HFFc6 (cell line): ENCODE results near the gene DTX1. TPM values are rescaled to one million over a fixed set of nuclear protein-coding genes. Genes with fewer than 3 reads are reported as not detected.

Experiments
- DNase-seq: peaks from one replicate; pipeline ENCODE4 v3.0.0-alpha.2; 2018
- H3K27ac Mint-ChIP-seq: 2 replicates; pipeline ENCODE4 v1.8.0; 2020; ENCODE audit warnings: mild to moderate bottlenecking, mixed read lengths
- H3K27me3 Mint-ChIP-seq: 2 replicates; pipeline ENCODE4 v1.8.0; 2021; ENCODE audit warnings: mild to moderate bottlenecking, moderate library complexity, mixed read lengths; ENCODE audit not compliant: insufficient read depth
- H3K36me3 Mint-ChIP-seq: 2 replicates; pipeline ENCODE4 v1.8.0; 2021; ENCODE audit warnings: low read depth, mixed read lengths
- H3K4me1 Mint-ChIP-seq: 2 replicates; pipeline ENCODE4 v1.8.0; 2020; ENCODE audit warnings: low read depth, mixed read lengths
- H3K4me3 Mint-ChIP-seq: 2 replicates; pipeline ENCODE4 v1.8.0; 2020; ENCODE audit warnings: mild to moderate bottlenecking, moderate library complexity, mixed read lengths
- H3K9me3 Mint-ChIP-seq: 2 replicates; pipeline ENCODE4 v1.8.0; 2020; ENCODE audit warnings: mild to moderate bottlenecking, mixed read lengths
- total RNA-seq, 6 experiments: library from RNA; stranded (reverse); fragmentation: NEBNext Ultra II Directional; extraction: Animal tissue kit (Norgen Biotek cat#: 25700); gene quantifications; 2 replicates in 1 of 6; 3 replicates in 5 of 6; pipeline ENCODE4 v1.2.3, GENCODE V29; 2021
- TF ChIP-seq, protein P1 (sequence below): fragments of 200-600 bp; sonication (generic); IDR thresholded peaks from 2 replicates; pipeline ENCODE4 v1.5.0; 2021; ENCODE audit warnings: antibody characterized with exemption, mild to moderate bottlenecking

The DTX1 gene
- total RNA-seq, 6 experiments from 2014 or later, result not detected

DNA sequence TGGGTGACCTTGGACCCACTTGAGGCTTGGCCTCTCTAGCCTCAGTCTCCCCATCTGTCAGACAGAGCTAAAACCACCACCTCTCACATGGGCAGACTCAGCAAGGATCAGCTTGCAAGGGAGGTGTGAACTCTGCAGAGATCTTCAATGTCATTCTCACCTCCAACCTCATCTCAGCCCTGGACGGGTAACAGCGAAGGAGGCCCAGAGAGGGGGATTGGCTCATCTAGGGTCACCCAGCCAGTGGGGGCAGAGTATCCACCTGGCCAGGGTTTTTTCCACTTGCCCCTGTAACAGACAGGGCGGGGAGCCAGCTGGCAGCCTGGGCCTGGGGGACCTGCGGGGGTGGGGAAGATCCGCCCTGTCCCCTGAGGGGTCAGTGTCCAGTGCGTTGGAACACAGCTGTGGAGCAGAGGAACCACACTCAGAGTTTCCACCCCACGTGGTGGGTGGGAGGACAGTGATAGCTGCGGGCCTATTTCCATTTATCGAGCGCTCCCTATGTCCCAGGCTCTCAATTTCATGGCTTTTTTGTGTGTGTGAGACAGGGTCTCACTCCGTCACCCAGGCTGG lies 27.4 kb downstream of the DTX1 start:
- TF ChIP-seq, protein P1, sequence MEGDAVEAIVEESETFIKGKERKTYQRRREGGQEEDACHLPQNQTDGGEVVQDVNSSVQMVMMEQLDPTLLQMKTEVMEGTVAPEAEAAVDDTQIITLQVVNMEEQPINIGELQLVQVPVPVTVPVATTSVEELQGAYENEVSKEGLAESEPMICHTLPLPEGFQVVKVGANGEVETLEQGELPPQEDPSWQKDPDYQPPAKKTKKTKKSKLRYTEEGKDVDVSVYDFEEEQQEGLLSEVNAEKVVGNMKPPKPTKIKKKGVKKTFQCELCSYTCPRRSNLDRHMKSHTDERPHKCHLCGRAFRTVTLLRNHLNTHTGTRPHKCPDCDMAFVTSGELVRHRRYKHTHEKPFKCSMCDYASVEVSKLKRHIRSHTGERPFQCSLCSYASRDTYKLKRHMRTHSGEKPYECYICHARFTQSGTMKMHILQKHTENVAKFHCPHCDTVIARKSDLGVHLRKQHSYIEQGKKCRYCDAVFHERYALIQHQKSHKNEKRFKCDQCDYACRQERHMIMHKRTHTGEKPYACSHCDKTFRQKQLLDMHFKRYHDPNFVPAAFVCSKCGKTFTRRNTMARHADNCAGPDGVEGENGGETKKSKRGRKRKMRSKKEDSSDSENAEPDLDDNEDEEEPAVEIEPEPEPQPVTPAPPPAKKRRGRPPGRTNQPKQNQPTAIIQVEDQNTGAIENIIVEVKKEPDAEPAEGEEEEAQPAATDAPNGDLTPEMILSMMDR, result no peak
- Mint-ChIP-seq H3K4me3 (no peak overlapping the region), H3K9me3 (no peaks in the 10 kb centered on the region), H3K27ac (no peak overlapping the region), H3K4me1 (no peaks in the 10 kb centered on the region), H3K27me3 (peaks cover 43% of the 10 kb centered on the region), H3K36me3 (no peaks in the 10 kb centered on the region)
- no peak for DNase-seq

DNA sequence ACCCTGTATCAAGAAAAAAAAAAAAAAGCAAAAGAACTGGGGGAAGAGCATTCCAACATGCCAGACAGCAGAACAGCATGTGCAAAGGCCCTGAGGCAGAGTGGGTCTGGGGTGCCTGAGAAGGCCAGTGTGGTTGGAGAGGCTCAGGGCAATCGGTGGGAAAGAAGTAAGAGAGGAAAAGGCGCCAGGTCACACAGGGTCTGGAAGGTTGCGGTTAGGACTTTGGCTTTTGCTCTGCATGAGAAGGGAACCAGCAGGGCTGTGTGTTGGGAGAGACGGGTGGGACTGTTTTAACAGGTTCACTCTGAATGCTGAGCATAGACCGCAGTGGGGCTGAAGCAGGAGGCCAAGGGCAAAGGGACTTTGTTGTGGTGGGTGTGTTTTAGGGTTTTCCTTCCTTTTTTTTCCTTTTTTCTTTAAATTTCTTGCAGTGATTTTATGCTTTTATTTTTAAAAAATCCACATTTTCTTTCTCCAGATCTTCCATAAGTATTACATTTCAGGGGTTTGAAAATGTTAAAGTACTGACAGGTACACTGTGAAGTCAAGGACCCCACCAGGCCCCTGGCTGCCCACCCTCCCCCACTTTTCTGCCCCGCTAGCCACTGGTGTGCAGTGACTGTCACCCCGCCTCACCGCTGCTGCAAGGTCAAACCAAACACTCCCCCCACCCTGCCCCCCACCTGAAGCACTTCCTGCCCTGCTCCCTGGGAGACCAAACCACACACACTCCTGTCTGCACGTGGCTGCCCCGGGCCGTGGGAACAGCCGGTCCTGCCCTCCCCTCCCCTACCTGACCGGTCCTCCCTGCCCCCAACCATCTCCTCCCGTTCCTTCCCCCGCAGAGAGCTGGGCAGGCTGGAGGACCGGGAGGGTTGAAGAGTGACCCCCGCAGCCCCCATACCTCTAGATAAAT lies 30.0 kb downstream of the DTX1 start:
- TF ChIP-seq, protein P1, result no peak
- Mint-ChIP-seq H3K27me3 (peaks cover 38% of the 10 kb centered on the region), H3K9me3 (no peaks in the 10 kb centered on the region), H3K4me1 (no peaks in the 10 kb centered on the region), H3K36me3 (no peaks in the 10 kb centered on the region), H3K4me3 (no peak overlapping the region), H3K27ac (no peak overlapping the region)
- DNase-seq, result no peak

DNA sequence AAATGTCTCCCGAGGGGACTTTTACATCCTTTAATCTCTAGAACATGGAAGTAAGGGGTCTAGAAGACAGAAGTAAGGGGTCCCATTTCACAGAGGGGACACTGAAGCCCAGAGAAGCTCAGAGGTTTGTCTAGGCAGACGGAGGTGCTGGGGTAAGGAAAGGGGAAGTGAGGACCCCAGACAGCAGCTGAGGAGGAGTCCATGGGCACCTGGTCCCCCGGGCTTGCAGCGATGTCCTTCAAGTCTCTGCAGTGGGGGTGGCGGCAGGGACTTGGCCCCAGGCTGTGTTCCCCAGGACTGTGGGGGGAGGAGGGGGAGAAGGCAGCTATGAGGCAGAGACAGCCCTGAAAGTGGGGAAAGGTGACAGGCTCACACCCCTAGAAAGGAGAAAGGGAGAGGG lies 30.7 kb downstream of the DTX1 start:
- no peak overlapping the region for H3K4me3 Mint-ChIP-seq
- H3K4me1 Mint-ChIP-seq, result no peaks in the 10 kb centered on the region
- DNase-seq, result no peak
- no peaks in the 10 kb centered on the region for H3K9me3 Mint-ChIP-seq
- no peaks in the 10 kb centered on the region for H3K36me3 Mint-ChIP-seq
- H3K27me3 Mint-ChIP-seq, result peaks cover 34% of the 10 kb centered on the region
- no peak overlapping the region for H3K27ac Mint-ChIP-seq
- TF ChIP-seq, protein P1, result no peak

DNA sequence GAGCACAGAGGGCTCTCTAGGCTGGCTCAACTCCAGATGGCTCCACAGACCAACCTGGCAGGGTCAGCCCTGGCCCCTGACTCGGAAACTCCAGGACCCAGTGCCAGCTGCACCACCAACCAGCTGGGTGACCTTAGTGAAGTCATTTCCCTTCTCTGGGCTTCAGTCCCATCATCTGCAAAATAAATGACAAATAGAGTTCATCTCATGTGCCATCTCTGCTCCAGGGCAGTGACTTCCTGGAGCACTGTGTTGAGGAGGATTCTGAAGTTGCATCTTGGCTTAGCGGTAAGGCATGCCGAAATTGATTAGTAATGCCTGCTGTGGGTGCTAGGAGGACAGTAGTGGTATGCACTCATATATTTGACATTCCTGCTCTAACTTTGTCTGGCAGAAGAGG lies 31.5 kb downstream of the DTX1 start:
- no peak overlapping the region for H3K4me3 Mint-ChIP-seq
- H3K27ac Mint-ChIP-seq, result no peak overlapping the region
- TF ChIP-seq, protein P1, result no peak
- H3K4me1 Mint-ChIP-seq, result no peaks in the 10 kb centered on the region
- H3K27me3 Mint-ChIP-seq, result peaks cover 28% of the 10 kb centered on the region
- no peaks in the 10 kb centered on the region for H3K9me3 Mint-ChIP-seq
- no peak for DNase-seq
- no peaks in the 10 kb centered on the region for H3K36me3 Mint-ChIP-seq

DNA sequence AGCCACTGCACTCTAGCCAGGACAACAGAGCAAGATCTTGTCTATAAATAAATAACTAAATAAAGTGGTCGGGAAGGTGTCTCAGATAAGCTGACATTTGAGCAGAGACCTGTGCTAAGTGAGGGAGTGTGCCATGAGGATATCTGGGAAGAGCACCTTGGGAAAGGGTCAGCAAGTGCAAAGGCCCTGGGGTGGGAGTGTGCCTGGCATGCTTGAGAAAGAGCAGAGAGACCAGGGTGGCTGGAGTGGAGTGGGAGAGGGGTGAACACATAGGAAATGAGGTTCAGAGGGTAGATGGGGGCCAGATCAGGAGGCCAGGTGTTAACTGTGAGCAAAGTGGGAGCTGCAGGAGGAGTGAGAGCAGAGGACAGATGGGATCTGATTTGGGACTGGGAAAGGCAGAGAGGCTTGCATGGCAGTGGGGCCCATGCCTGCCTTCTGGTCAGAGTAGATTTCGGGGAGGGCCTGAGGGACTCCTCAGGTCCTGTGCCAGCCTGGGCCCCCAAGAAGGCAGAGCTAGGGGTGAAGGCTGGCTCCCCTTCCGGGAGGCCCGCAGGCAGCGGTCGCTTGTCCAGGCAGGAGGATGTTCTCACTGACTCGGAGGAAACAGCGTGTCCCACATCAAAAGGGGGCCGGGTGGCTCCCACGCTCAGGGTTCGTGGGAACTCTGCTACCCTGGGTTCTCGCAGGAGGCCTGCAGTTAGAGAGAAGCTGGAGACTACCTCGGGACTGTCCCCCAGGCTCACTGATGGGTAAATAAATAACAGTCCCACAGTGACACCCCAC lies 32.6 kb downstream of the DTX1 start:
- Mint-ChIP-seq H3K9me3 (no peaks in the 10 kb centered on the region), H3K4me1 (no peaks in the 10 kb centered on the region), H3K27me3 (peaks cover 21% of the 10 kb centered on the region), H3K27ac (no peak overlapping the region), H3K36me3 (no peaks in the 10 kb centered on the region), H3K4me3 (no peak overlapping the region)
- no peak for DNase-seq
- TF ChIP-seq, protein P1, result no peak
